Measurements from ENCODE around the gene KDM2B. TPM values are rescaled to one million over a fixed set of nuclear protein-coding genes. Genes with fewer than 3 reads are reported as not detected.

KDM2B gene
- total RNA-seq, 1 donor from 2014 or later, result 18.9 TPM

DNA sequence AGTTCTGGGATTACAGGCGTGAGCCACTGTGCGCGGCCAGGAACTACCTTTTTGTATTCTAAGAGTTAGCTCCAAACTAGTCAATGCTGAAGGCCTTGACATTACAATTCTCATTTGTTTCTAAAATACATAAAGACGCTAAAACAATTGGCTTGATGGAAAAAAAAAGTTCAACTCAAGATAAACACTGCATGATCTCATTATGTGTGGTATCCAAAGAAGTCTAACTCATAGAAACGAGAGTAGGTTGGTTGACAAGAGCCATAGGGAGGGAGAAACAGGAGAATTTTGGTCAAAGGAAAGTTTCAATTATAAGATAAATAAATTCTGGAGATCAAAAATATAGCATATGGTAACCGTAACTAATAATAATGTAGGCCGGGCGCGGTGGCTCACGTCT lies 200.9 kb downstream of the KDM2B start:
- Histone ChIP-seq H3K4me3 (no peak overlapping the region), H3K27ac (no peak overlapping the region), H3K9me3 (no peaks in the 10 kb centered on the region), H3K27me3 (no peaks in the 10 kb centered on the region), H3K4me1 (no peaks in the 10 kb centered on the region), H3K36me3 (no peaks in the 10 kb centered on the region)
- TF ChIP-seq POLR2AphosphoS5 (IDR thresholded peaks at IDR 0.05; ENCODE audit: insufficient read depth in 1 of 2, low read depth in 1 of 2), result no peak
- TF ChIP-seq, protein P1, sequence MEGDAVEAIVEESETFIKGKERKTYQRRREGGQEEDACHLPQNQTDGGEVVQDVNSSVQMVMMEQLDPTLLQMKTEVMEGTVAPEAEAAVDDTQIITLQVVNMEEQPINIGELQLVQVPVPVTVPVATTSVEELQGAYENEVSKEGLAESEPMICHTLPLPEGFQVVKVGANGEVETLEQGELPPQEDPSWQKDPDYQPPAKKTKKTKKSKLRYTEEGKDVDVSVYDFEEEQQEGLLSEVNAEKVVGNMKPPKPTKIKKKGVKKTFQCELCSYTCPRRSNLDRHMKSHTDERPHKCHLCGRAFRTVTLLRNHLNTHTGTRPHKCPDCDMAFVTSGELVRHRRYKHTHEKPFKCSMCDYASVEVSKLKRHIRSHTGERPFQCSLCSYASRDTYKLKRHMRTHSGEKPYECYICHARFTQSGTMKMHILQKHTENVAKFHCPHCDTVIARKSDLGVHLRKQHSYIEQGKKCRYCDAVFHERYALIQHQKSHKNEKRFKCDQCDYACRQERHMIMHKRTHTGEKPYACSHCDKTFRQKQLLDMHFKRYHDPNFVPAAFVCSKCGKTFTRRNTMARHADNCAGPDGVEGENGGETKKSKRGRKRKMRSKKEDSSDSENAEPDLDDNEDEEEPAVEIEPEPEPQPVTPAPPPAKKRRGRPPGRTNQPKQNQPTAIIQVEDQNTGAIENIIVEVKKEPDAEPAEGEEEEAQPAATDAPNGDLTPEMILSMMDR (IDR thresholded peaks at IDR 0.05), result no peak
- no peak for TF ChIP-seq POLR2A (IDR thresholded peaks at IDR 0.05)
- no peak for DNase-seq (ENCODE audit: extremely low spot score in 2 of 2)
- intact Hi-C loops (cut with DNase I), result no loop called here

Small RNA genes lying within 50 kb of the gene (microRNA-seq; reads per million reads assigned to microRNA genes)
- gene MIR7107 (ENCODE audit: borderline number of aligned reads, borderline replicate concordance), result not detected

Small RNA genes lying within 50 kb of the gene (small RNA-seq; reads per million reads assigned to genes)
- not detected for gene RNU6-1004P

Other genes with a start within 250 kb of the KDM2B start
- 143 TPM for gene ANAPC5, start 228.6 kb downstream of the KDM2B start, total RNA-seq
- gene RNF34, start 180.9 kb downstream of the KDM2B start, total RNA-seq, result 30.2 TPM
- gene ORAI1, start 45.5 kb upstream of the KDM2B start, total RNA-seq, result 18.2 TPM
- gene MORN3, start 88.6 kb upstream of the KDM2B start, total RNA-seq, result not detected
- gene TMEM120B, start 131.7 kb upstream of the KDM2B start, total RNA-seq, result 3.9 TPM
- 16.5 TPM for gene RHOF, start 212.7 kb upstream of the KDM2B start, total RNA-seq
- gene SETD1B, start 223.0 kb upstream of the KDM2B start, total RNA-seq, result 10.6 TPM

All from vagina (tissue), 2 donors.